Activated CD8-positive, alpha-beta T cell treated with anti-CD3 and anti-CD28 coated beads for 36 hours (primary cell): ENCODE measurements around the gene HLA-A. TPM values are rescaled to one million over a fixed set of nuclear protein-coding genes. Genes with fewer than 3 reads are reported as not detected.
A peak's percentile ranks its signal among the peaks of the same experiment; 100 is the strongest.

Experiments
- ATAC-seq: fragments of 200-7000 bp; cut with Tn5 transposase; one replicate; pipeline ENCODE4 v1.10.0; 2021; ENCODE audit warnings: mild to moderate bottlenecking, moderate library complexity
- CTCF ChIA-PET: fragments of 350-600 bp; sonication (Branson Sonifier 250); formaldehyde crosslinking; loops from one replicate; lab custom pipeline; 2021; ENCODE audit warnings: antibody characterized with exemption; lab: Charles Lee
- POLR2A ChIA-PET: fragments of 350-600 bp; sonication (Branson Sonifier 250); formaldehyde crosslinking; loops from one replicate; lab custom pipeline; 2021; ENCODE audit warnings: antibody characterized with exemption; lab: Charles Lee
- DNase-seq: peaks from one replicate; pipeline ENCODE4 v3.0.0-alpha.2; 2020
- H3K27ac Mint-ChIP-seq: one replicate; pipeline ENCODE4 v1.8.0; 2021; ENCODE audit warnings: mild to moderate bottlenecking, mixed read lengths
- H3K27me3 Mint-ChIP-seq: one replicate; pipeline ENCODE4 v1.8.0; 2021; ENCODE audit warnings: mixed read lengths
- H3K36me3 Mint-ChIP-seq: one replicate; pipeline ENCODE4 v1.8.0; 2021; ENCODE audit warnings: low read depth, mixed read lengths
- H3K4me1 Mint-ChIP-seq: one replicate; pipeline ENCODE4 v1.8.0; 2021; ENCODE audit warnings: low read depth, mixed read lengths
- H3K4me3 Mint-ChIP-seq: one replicate; pipeline ENCODE4 v1.8.0; 2021; ENCODE audit warnings: mild to moderate bottlenecking, moderate library complexity, mixed read lengths
- H3K9me3 Mint-ChIP-seq: one replicate; pipeline ENCODE4 v1.8.0; 2021; ENCODE audit warnings: mixed read lengths
- intact Hi-C: fragments of 100-400 bp; cut with micrococcal nuclease; formaldehyde crosslinking; loops from one replicate; pipeline ENCODE4 v1.10.0; 2022
- total RNA-seq, 2 experiments: library from RNA; stranded (reverse); gene quantifications; one replicate each; pipeline ENCODE4 v1.2.3, GENCODE V29; 2021
- TF ChIP-seq, protein P1 (sequence below): fragments of 200-600 bp; IDR thresholded peaks from one replicate; pipeline ENCODE4 v1.8.0; 2022; ENCODE audit warnings: antibody characterized with exemption, mild to moderate bottlenecking

HLA-A gene
- total RNA-seq, 2 experiments from 2014 or later = 1,275 to 1,335 TPM

GRCh38 chr6:29947077-29947980, 5.0 kb downstream of the HLA-A start:
- TF ChIP-seq, protein P1, sequence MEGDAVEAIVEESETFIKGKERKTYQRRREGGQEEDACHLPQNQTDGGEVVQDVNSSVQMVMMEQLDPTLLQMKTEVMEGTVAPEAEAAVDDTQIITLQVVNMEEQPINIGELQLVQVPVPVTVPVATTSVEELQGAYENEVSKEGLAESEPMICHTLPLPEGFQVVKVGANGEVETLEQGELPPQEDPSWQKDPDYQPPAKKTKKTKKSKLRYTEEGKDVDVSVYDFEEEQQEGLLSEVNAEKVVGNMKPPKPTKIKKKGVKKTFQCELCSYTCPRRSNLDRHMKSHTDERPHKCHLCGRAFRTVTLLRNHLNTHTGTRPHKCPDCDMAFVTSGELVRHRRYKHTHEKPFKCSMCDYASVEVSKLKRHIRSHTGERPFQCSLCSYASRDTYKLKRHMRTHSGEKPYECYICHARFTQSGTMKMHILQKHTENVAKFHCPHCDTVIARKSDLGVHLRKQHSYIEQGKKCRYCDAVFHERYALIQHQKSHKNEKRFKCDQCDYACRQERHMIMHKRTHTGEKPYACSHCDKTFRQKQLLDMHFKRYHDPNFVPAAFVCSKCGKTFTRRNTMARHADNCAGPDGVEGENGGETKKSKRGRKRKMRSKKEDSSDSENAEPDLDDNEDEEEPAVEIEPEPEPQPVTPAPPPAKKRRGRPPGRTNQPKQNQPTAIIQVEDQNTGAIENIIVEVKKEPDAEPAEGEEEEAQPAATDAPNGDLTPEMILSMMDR = no peak
- Mint-ChIP-seq H3K4me1 (peaks cover 37% of the 10 kb centered on the region), H3K9me3 (no peaks in the 10 kb centered on the region), H3K36me3 (peaks cover 63% of the 10 kb centered on the region), H3K27me3 (no peaks in the 10 kb centered on the region), H3K4me3 (peak overlapping the region; percentile 96), H3K27ac (peak overlapping the region; percentile 53)
- intact Hi-C loops = no loop called here
- DNase-seq (no peak), ATAC-seq (no peak)
- CTCF ChIA-PET = interaction anchor here (2.0 kb wide), 1 partner anchor 99 kb away, joined by 5 read pairs; no protein-coding TSS in a partner anchor
- POLR2A ChIA-PET = interaction anchor here (0.8 to 2.5 kb wide), 3 partner anchors 10 to 35 kb away, joined by 3 to 10 read pairs (median 4); no protein-coding TSS in a partner anchor

DNA sequence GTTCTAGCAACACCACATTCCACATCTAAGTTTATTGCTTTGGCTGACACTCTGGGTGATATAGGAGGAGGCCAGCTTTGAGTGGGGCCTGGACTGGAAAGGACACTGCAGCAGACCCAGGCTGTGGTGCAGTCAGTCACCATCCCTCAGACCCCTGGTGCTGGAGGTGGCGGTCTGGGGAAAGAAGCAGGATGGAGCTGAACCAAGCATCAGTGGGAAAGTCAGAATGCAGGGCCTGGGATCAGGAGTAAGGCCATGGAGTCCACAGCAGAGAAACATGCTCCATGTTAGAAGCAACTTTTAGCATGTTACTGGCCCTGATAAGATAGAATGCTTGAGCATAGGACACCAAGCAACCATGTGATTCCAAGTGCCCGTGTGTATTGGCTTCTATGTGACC, 5.9 kb downstream of the HLA-A start:
- Mint-ChIP-seq H3K36me3 (peaks cover 57% of the 10 kb centered on the region), H3K4me1 (peaks cover 37% of the 10 kb centered on the region), H3K27me3 (no peaks in the 10 kb centered on the region), H3K9me3 (no peaks in the 10 kb centered on the region), H3K27ac (no peak overlapping the region), H3K4me3 (no peak overlapping the region)
- TF ChIP-seq, protein P1 = no peak
- POLR2A ChIA-PET = interaction anchor here (1.2 to 2.5 kb wide), 2 partner anchors 17 to 22 kb away, joined by 4 to 10 read pairs; no protein-coding TSS in a partner anchor
- intact Hi-C loops = no loop called here
- CTCF ChIA-PET = interaction anchor here (2.0 kb wide), 1 partner anchor 100 kb away, joined by 5 read pairs; no protein-coding TSS in a partner anchor
- ATAC-seq (no peak), DNase-seq (no peak)

DNA sequence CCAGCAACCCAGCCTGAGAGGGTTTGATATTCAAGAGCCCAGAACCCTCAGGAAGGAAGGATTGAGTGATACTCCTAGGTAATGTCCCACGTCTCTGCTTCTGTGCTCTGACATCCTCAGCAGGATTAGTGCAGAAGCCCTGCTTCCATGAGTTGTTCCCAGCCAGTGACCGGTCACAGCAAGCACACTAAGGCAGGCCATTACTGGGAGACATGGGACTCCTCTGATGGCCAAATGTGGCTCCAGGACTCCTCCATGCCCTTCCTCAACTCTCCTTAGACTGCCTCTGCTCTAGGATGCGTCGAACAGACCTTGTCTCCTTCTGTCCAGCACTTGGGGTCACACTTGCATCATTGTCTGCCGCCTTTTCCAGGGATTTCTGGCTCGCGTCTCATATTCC, 7.6 kb downstream of the HLA-A start:
- TF ChIP-seq, protein P1 = no peak
- H3K27me3 Mint-ChIP-seq = no peaks in the 10 kb centered on the region
- no peak for DNase-seq
- intact Hi-C loops = no loop called here
- ChIA-PET CTCF (no interaction called here), POLR2A (no interaction called here)
- H3K27ac Mint-ChIP-seq = peak overlapping the region; percentile 2
- H3K9me3 Mint-ChIP-seq = no peaks in the 10 kb centered on the region
- ATAC-seq = no peak
- no peak overlapping the region for H3K4me3 Mint-ChIP-seq
- peaks cover 37% of the 10 kb centered on the region for H3K4me1 Mint-ChIP-seq
- H3K36me3 Mint-ChIP-seq = peaks cover 41% of the 10 kb centered on the region

DNA sequence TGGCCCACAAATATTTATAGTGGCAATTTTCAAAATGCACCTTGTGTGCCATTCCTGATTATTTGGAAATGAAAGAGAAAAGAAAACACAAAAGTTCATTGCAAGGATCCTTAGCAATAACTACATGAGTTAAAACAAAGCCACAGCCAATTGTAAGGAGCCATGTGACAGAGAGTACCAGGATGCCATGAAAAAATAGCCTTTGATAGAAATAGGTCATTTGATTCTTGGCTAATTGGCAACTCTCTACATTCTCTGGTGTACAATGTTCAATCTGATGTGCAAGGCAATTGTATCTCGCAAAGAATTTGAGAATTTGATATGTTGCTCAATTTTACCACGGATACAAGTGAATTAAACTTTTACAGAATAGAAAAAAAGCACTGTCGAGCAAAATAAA, 9.6 kb downstream of the HLA-A start:
- no peak for ATAC-seq
- ChIA-PET POLR2A (no interaction called here), CTCF (no interaction called here)
- intact Hi-C loops = no loop called here
- TF ChIP-seq, protein P1 = no peak
- no peaks in the 10 kb centered on the region for H3K27me3 Mint-ChIP-seq
- no peak overlapping the region for H3K27ac Mint-ChIP-seq
- no peak overlapping the region for H3K4me3 Mint-ChIP-seq
- DNase-seq = no peak
- H3K9me3 Mint-ChIP-seq = no peaks in the 10 kb centered on the region
- H3K36me3 Mint-ChIP-seq = peaks cover 21% of the 10 kb centered on the region
- H3K4me1 Mint-ChIP-seq = peaks cover 18% of the 10 kb centered on the region

DNA sequence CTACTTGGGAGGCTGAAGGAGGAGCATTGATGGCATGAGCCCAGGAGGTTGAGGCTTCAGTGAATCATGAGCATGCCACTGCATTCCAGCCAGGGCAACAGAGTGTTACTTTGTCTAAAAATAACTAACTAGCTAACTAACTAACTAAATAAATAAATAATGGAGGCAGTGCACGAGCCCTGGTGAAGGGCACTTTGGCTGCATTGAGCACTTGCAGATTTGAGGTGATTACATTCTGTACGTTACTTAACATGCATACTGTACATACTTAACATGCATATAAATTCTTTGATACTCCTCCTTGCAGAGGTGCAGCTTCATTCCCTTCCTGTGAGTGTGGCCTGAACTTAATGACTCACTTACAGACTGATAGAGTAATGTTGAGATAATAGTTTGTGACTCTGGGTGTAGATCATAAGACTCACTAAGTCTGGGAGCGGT, 10.7 kb downstream of the HLA-A start:
- H3K36me3 Mint-ChIP-seq = peaks cover 11% of the 10 kb centered on the region
- no peaks in the 10 kb centered on the region for H3K27me3 Mint-ChIP-seq
- no peaks in the 10 kb centered on the region for H3K9me3 Mint-ChIP-seq
- TF ChIP-seq, protein P1 = no peak
- H3K27ac Mint-ChIP-seq = no peak overlapping the region
- no peak for DNase-seq
- ChIA-PET POLR2A (no interaction called here), CTCF (interaction anchor here (1.4 kb wide), 1 partner anchor 105 kb away, joined by 4 read pairs; no protein-coding TSS in a partner anchor)
- ATAC-seq = no peak
- no peak overlapping the region for H3K4me3 Mint-ChIP-seq
- peaks cover 9% of the 10 kb centered on the region for H3K4me1 Mint-ChIP-seq
- intact Hi-C loops = no loop called here
